C4-2B (cell line): ENCODE results near the gene TEKTIP1.

Source experiments
- H3K27ac ChIP-seq: fragments of 450-650 bp; 2 replicates; pipeline ENCODE4 v1.5.1; 2017
- CTCF ChIP-seq: fragments of 450-650 bp; conservative IDR thresholded peaks from 2 replicates; pipeline ENCODE4 v1.5.1; 2017; ENCODE audit warnings: mild to moderate bottlenecking
- ZFX ChIP-seq: fragments of 450-650 bp; IDR thresholded peaks from 2 replicates; pipeline ENCODE4 v1.6.1; 2017

Gene TEKTIP1

GRCh38 chr19:3533033-3533432 is 5.9 kb upstream of the TEKTIP1 start:
- TF ChIP-seq CTCF (no peak), ZFX (no peak)
- no peak overlapping the region for H3K27ac ChIP-seq

- H3K27ac ChIP-seq = no peak overlapping the region
- no peak for TF ChIP-seq CTCF
- no peak for TF ChIP-seq ZFX
These were observed 5.3 kb upstream of the TEKTIP1 start for GRCh38 chr19:3533563-3534216.

- H3K27ac ChIP-seq = no peak overlapping the region
- no peak for TF ChIP-seq ZFX
- TF ChIP-seq CTCF = no peak
These were observed 4.4 kb upstream of the TEKTIP1 start for GRCh38 chr19:3534375-3535234.

GRCh38 chr19:3535235-3535535 is 3.8 kb upstream of the TEKTIP1 start:
- no peak overlapping the region for H3K27ac ChIP-seq
- no peak for TF ChIP-seq CTCF
- TF ChIP-seq ZFX = no peak

- TF ChIP-seq CTCF (no peak), ZFX (no peak)
- no peak overlapping the region for H3K27ac ChIP-seq
These were observed 3.4 kb upstream of the TEKTIP1 start for GRCh38 chr19:3535563-3535965.

- TF ChIP-seq CTCF (no peak), ZFX (no peak)
- no peak overlapping the region for H3K27ac ChIP-seq
These were observed 3.0 kb upstream of the TEKTIP1 start for GRCh38 chr19:3535981-3536380.

- no peak overlapping the region for H3K27ac ChIP-seq
- TF ChIP-seq ZFX (no peak), CTCF (no peak)
These were observed 2.4 kb upstream of the TEKTIP1 start for GRCh38 chr19:3536429-3537100.
